Measurements from ENCODE around the gene DOK4. TPM values are rescaled to one million over a fixed set of nuclear protein-coding genes. Genes with fewer than 3 reads are reported as not detected.
A peak's percentile ranks its signal among the peaks of the same experiment; 100 is the strongest.

The DOK4 gene
- total RNA-seq, 1 experiment from 2014 or later, result 13.1 TPM

DNA sequence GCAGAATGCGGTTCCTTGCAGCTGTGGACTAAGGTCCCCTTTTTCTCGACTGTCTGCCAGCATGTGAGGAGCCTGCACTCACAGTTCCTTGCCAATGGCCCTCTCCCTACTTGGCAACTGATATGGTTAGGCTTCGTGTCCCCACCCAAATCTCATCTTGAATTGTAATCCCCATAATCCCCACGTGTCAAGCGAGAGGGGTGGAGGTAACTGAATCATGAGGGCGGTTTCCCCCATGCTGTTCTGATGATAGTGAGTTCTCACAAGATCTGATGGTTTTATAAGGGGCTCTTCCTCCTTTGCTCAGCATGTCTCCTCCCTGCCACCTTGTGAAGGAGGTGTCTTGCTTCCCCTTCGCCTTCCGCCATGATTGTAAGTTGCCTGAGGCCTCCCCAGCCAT lies 59.0 kb downstream of the DOK4 start:
- H4K5ac ChIP-seq (ENCODE audit: insufficient read length, low read depth, low read length), result no peak overlapping the region
- H3K27ac Mint-ChIP-seq, result peak overlapping the region in 1 of 3 experiments; percentile 46; a peak in 1 of 7 replicates
- no peak for DNase-seq
- no peak overlapping the region for H3K18ac ChIP-seq (ENCODE audit: insufficient read length, low read depth, low read length)
- no peaks in the 10 kb centered on the region for H3K79me1 ChIP-seq (ENCODE audit: insufficient read depth, low read depth, low read length, poor library complexity, severe bottlenecking)
- H3T11ph ChIP-seq (ENCODE audit: low read length), result no peak overlapping the region
- no peak overlapping the region for H3K56ac ChIP-seq (ENCODE audit: insufficient read length, low read depth, low read length)
- no peak overlapping the region for H3K4ac ChIP-seq (ENCODE audit: low read depth, low read length)
- H2BK120ac ChIP-seq (ENCODE audit: low read depth, low read length, poor library complexity, severe bottlenecking), result no peak overlapping the region
- H3K23ac ChIP-seq (ENCODE audit: insufficient read length, low read depth, low read length), result no peak overlapping the region
- H2BK20ac ChIP-seq (ENCODE audit: low read depth, low read length, poor library complexity, severe bottlenecking), result no peak overlapping the region
- H3K27me3 Mint-ChIP-seq (ENCODE audit: low read depth), result no peaks in the 10 kb centered on the region
- H3K4me1 Mint-ChIP-seq, result peaks cover 4 to 5% of the 10 kb centered on the region in 2 experiments; a peak in 3 of 4 replicates
- H4K8ac ChIP-seq (replicated peaks; ENCODE audit: insufficient read length, low read depth, low read length), result no peak overlapping the region
- H2BK15ac ChIP-seq (ENCODE audit: low read depth, low read length), result no peak overlapping the region
- H2BK5ac ChIP-seq (ENCODE audit: insufficient read length, low read length), result no peak overlapping the region
- H2BK12ac ChIP-seq (ENCODE audit: insufficient read length, low read depth, low read length), result no peak overlapping the region
- no peak overlapping the region for H2AFZ ChIP-seq (ENCODE audit: low read length)
- H3K36me3 Mint-ChIP-seq (ENCODE audit: insufficient read depth in 1 of 3, low read depth in 3 of 3), result peaks cover 27 to 45% (median 45%) of the 10 kb centered on the region in 3 experiments
- no peaks in the 10 kb centered on the region for H3K23me2 ChIP-seq (ENCODE audit: insufficient read length, low read depth, low read length, poor library complexity, severe bottlenecking)
- H4K91ac ChIP-seq (ENCODE audit: insufficient read length, low read depth, low read length), result no peak overlapping the region
- no peaks in the 10 kb centered on the region for H3K9me3 Mint-ChIP-seq
- no peaks in the 10 kb centered on the region for H4K20me1 ChIP-seq (ENCODE audit: control insufficient read depth, insufficient read depth, insufficient read length)
- H3K79me2 ChIP-seq (ENCODE audit: insufficient read depth, low read length), result no peaks in the 10 kb centered on the region
- no peak overlapping the region for H2AK5ac ChIP-seq (ENCODE audit: insufficient read length, low read length)
- no peaks in the 10 kb centered on the region for H3K4me1 ChIP-seq (ENCODE audit: insufficient read depth, low read length)
- H3K27ac ChIP-seq (ENCODE audit: insufficient read length, low read depth, low read length), result no peak overlapping the region
- H3K27me3 ChIP-seq (ENCODE audit: insufficient read depth, low read length), result no peaks in the 10 kb centered on the region
- no peak overlapping the region for H3K4me2 ChIP-seq (ENCODE audit: insufficient read depth, insufficient read length, low read length)
- no peak overlapping the region for H3K4me3 Mint-ChIP-seq
- TF ChIP-seq, protein P1, sequence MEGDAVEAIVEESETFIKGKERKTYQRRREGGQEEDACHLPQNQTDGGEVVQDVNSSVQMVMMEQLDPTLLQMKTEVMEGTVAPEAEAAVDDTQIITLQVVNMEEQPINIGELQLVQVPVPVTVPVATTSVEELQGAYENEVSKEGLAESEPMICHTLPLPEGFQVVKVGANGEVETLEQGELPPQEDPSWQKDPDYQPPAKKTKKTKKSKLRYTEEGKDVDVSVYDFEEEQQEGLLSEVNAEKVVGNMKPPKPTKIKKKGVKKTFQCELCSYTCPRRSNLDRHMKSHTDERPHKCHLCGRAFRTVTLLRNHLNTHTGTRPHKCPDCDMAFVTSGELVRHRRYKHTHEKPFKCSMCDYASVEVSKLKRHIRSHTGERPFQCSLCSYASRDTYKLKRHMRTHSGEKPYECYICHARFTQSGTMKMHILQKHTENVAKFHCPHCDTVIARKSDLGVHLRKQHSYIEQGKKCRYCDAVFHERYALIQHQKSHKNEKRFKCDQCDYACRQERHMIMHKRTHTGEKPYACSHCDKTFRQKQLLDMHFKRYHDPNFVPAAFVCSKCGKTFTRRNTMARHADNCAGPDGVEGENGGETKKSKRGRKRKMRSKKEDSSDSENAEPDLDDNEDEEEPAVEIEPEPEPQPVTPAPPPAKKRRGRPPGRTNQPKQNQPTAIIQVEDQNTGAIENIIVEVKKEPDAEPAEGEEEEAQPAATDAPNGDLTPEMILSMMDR (conservative IDR thresholded peaks at IDR 0.05), result no peak
- WGBS (ENCODE audit: extremely low coverage, insufficient read length, low lambda C conversion rate), result no CpG with 5 or more reads among the region's 8 CpGs
- no peaks in the 10 kb centered on the region for H3K9me3 ChIP-seq (ENCODE audit: control insufficient read depth, low read depth, low read length)
- no peak overlapping the region for H3K9ac ChIP-seq (ENCODE audit: extremely low read depth, insufficient read length, low read length)
- no peak overlapping the region for H3K14ac ChIP-seq (ENCODE audit: insufficient read depth, low read length)

All from H9 (cell line).